Fibroblast of lung (primary cell): ENCODE results near the gene PTPRE. TPM values are rescaled to one million over a fixed set of nuclear protein-coding genes. Genes with fewer than 3 reads are reported as not detected.

Experiments
- DNase-seq, 2 donors: peaks; one replicate each; pipeline versions ENCODE4 v3.0.0 to v3.0.0-alpha.2; 2010; ENCODE audit warnings: low read depth in 2 of 2
- H2AFZ ChIP-seq: 2 replicates; pipeline ENCODE4 v1.5.1; 2012; ENCODE audit warnings: low read length, control low read depth, inconsistent platforms
- H3K27ac ChIP-seq: 2 replicates; pipeline ENCODE4 v1.5.1; 2011; ENCODE audit warnings: low read length, control low read depth; ENCODE audit not compliant: insufficient read depth
- H3K27me3 ChIP-seq: 2 replicates; pipeline ENCODE4 v1.5.1; 2011; ENCODE audit warnings: mild to moderate bottlenecking, low read length; ENCODE audit not compliant: control insufficient read depth, insufficient read depth
- H3K36me3 ChIP-seq: 2 replicates; pipeline ENCODE4 v1.5.1; 2011; ENCODE audit warnings: low read length; ENCODE audit not compliant: control insufficient read depth, insufficient read depth
- H3K4me1 ChIP-seq: 2 replicates; pipeline ENCODE4 v1.5.1; 2011; ENCODE audit warnings: low read length; ENCODE audit not compliant: control insufficient read depth, insufficient read depth; ENCODE audit errors: extremely low read depth
- H3K4me2 ChIP-seq: 2 replicates; pipeline ENCODE4 v1.5.1; 2011; ENCODE audit warnings: low read length, control low read depth; ENCODE audit not compliant: insufficient read depth; ENCODE audit errors: extremely low read depth
- H3K4me3 ChIP-seq, 4 experiments: fragments of 200-600 bp in 1 of 4; sonication (generic) in 1 of 4; replicated peaks in 1 of 4; 2 replicates each; pipeline ENCODE4 v1.5.1; 2011 to 2016; ENCODE audit warnings: low read length in 4 of 4, low read depth in 3 of 4, mild to moderate bottlenecking in 3 of 4, control low read depth in 2 of 4, inconsistent platforms in 1 of 4, mixed read lengths in 1 of 4; ENCODE audit not compliant: insufficient read depth in 1 of 4; ENCODE audit errors: control extremely low read depth in 1 of 4
- H3K79me2 ChIP-seq: 2 replicates; pipeline ENCODE4 v1.5.1; 2012; ENCODE audit warnings: mild to moderate bottlenecking, low read length, inconsistent platforms; ENCODE audit not compliant: control insufficient read depth, insufficient read depth
- H3K9ac ChIP-seq: 2 replicates; pipeline ENCODE4 v1.5.1; 2011; ENCODE audit warnings: mild to moderate bottlenecking, low read length, control low read depth; ENCODE audit not compliant: insufficient read depth
- H3K9me3 ChIP-seq: 2 replicates; pipeline ENCODE4 v1.5.1; 2012; ENCODE audit warnings: low read depth, low read length; ENCODE audit not compliant: control insufficient read depth, insufficient read depth
- H4K20me1 ChIP-seq: 2 replicates; pipeline ENCODE4 v1.5.1; 2011; ENCODE audit warnings: low read length; ENCODE audit not compliant: control insufficient read depth, insufficient read depth; ENCODE audit errors: extremely low read depth
- CTCF ChIP-seq, 2 donors: IDR thresholded peaks in 1 of 2; conservative IDR thresholded peaks in 1 of 2; 1 replicate in 1 of 2; 2 replicates in 1 of 2; pipeline ENCODE4 v1.5.1; 2011 to 2012; ENCODE audit warnings: low read length in 2 of 2, control low read depth in 1 of 2, inconsistent platforms in 1 of 2, low read depth in 1 of 2, mild to moderate bottlenecking in 1 of 2
- EZH2 ChIP-seq: IDR thresholded peaks from 2 replicates; pipeline ENCODE4 v1.5.1; 2012; ENCODE audit warnings: low read length, control low read depth, mild to moderate bottlenecking; ENCODE audit errors: missing control alignments
- polyA plus RNA-seq, 2 donors: library from polyadenylated mRNA; depleted of rRNA in 1 of 2; stranded (reverse) in 1 of 2; unstranded in 1 of 2; fragments of >200 nt; gene quantifications; 2 replicates each; pipeline ENCODE4 v1.2.1, GENCODE V29; 2011 to 2012; ENCODE audit warnings: missing spikeins in 1 of 2
- total RNA-seq: library from RNA; depleted of rRNA; stranded (reverse); fragments of >200 nt; gene quantifications from 2 replicates; pipeline ENCODE4 v1.2.1, GENCODE V29; 2014

PTPRE gene
- total and polyA plus RNA-seq, 2 donors (not counting 1 experiment from before 2014, with no cell fraction given): 0.75 to 1.8 TPM

GRCh38 chr10:127875449-127875765, 31.5 kb upstream of the PTPRE start:
- H3K4me1 ChIP-seq: no peaks in the 10 kb centered on the region
- no peaks in the 10 kb centered on the region for H3K9me3 ChIP-seq
- H3K36me3 ChIP-seq: no peaks in the 10 kb centered on the region
- H3K4me3 ChIP-seq: no peak overlapping the region
- H3K9ac ChIP-seq: no peak overlapping the region
- H3K79me2 ChIP-seq: no peaks in the 10 kb centered on the region
- no peak overlapping the region for H2AFZ ChIP-seq
- no peak overlapping the region for H3K27ac ChIP-seq
- TF ChIP-seq EZH2 (no peak), CTCF (conservative IDR thresholded peaks at IDR 0.05 in 1 of 2, IDR thresholded peaks at IDR 0.05 in 1 of 2; ENCODE audit: low read depth in 1 of 2, low read length in 2 of 2) (no peak)
- no peaks in the 10 kb centered on the region for H4K20me1 ChIP-seq
- no peaks in the 10 kb centered on the region for H3K27me3 ChIP-seq
- DNase-seq: no peak
- H3K4me2 ChIP-seq: no peak overlapping the region

GRCh38 chr10:127875916-127876315, 31.0 kb upstream of the PTPRE start:
- Histone ChIP-seq H3K4me2 (no peak overlapping the region), H3K36me3 (no peaks in the 10 kb centered on the region), H3K4me1 (no peaks in the 10 kb centered on the region), H3K27ac (no peak overlapping the region), H2AFZ (no peak overlapping the region), H3K27me3 (no peaks in the 10 kb centered on the region), H3K9me3 (no peaks in the 10 kb centered on the region), H3K79me2 (no peaks in the 10 kb centered on the region), H3K4me3 (no peak overlapping the region), H4K20me1 (no peaks in the 10 kb centered on the region), H3K9ac (no peak overlapping the region)
- no peak for DNase-seq
- TF ChIP-seq EZH2: no peak
- TF ChIP-seq CTCF (conservative IDR thresholded peaks at IDR 0.05 in 1 of 2, IDR thresholded peaks at IDR 0.05 in 1 of 2; ENCODE audit: low read depth in 1 of 2, low read length in 2 of 2): no peak

- H3K9me3 ChIP-seq: no peaks in the 10 kb centered on the region
- H3K4me2 ChIP-seq: no peak overlapping the region
- no peak overlapping the region for H3K4me3 ChIP-seq
- H3K4me1 ChIP-seq: no peaks in the 10 kb centered on the region
- H4K20me1 ChIP-seq: no peaks in the 10 kb centered on the region
- no peak overlapping the region for H2AFZ ChIP-seq
- H3K27me3 ChIP-seq: no peaks in the 10 kb centered on the region
- TF ChIP-seq CTCF (conservative IDR thresholded peaks at IDR 0.05 in 1 of 2, IDR thresholded peaks at IDR 0.05 in 1 of 2; ENCODE audit: low read depth in 1 of 2, low read length in 2 of 2) (no peak), EZH2 (no peak)
- H3K9ac ChIP-seq: no peak overlapping the region
- no peaks in the 10 kb centered on the region for H3K36me3 ChIP-seq
- DNase-seq: no peak
- H3K27ac ChIP-seq: no peak overlapping the region
- no peaks in the 10 kb centered on the region for H3K79me2 ChIP-seq
Observed at GRCh38 chr10:127877116-127877515, 29.8 kb upstream of the PTPRE start.
